PC-3 (cell line): Measurements from ENCODE around the gene COL6A2.

ENCODE experiments used
- CTCF ChIP-seq: fragments of 300-600 bp; sonication (generic); conservative IDR thresholded peaks from 2 replicates; pipeline ENCODE4 v1.5.1; 2017; ENCODE audit warnings: antibody characterized with exemption, low read depth, mild to moderate bottlenecking, low read length
- EZH2 ChIP-seq: fragments of 300-600 bp; sonication (generic); IDR thresholded peaks from one replicate; pipeline ENCODE4 v1.6.1; 2017; ENCODE audit warnings: antibody characterized with exemption, mild to moderate bottlenecking, low read length; ENCODE audit not compliant: unreplicated experiment

- TF ChIP-seq CTCF: no peak
- TF ChIP-seq EZH2: no peak
Measured at GRCh38 chr21:46142582-46143473, 44.9 kb downstream of the COL6A2 start.
